Measurements from ENCODE around the gene DISP2. TPM values are rescaled to one million over a fixed set of nuclear protein-coding genes. Genes with fewer than 3 reads are reported as not detected.

DISP2 gene
- total RNA-seq, 1 experiment from 2014 or later = 4.6 TPM

- no peaks in the 10 kb centered on the region for H3K9me3 Mint-ChIP-seq (ENCODE audit: unreplicated experiment)
- ChIA-PET POLR2A (interaction anchor here (0.8 kb wide), 1 partner anchor 11 kb away, joined by 3 read pairs; no protein-coding TSS in a partner anchor), CTCF (interaction anchor here (1.9 to 3.2 kb wide), 3 partner anchors 11 to 48 kb away, joined by 4 to 16 read pairs (median 6); no protein-coding TSS in a partner anchor)
- intact Hi-C loops (cut with micrococcal nuclease; ENCODE audit: unreplicated experiment) = no loop called here
- H3K4me1 Mint-ChIP-seq (ENCODE audit: low read depth, unreplicated experiment) = peaks cover 9% of the 10 kb centered on the region
- no peak for TF ChIP-seq CTCF (IDR thresholded peaks at IDR 0.05; ENCODE audit: insufficient read depth in 1 of 2, low read depth in 1 of 2, low read length in 1 of 2, severe bottlenecking in 1 of 2, unreplicated experiment in 1 of 2)
- BruUV-seq (replicated peaks) = no TSS peak
- no peak for DNase-seq
- Histone ChIP-seq H3K27me3 (replicated peaks; ENCODE audit: control insufficient read depth, insufficient read depth, low read length) (no peaks in the 10 kb centered on the region), H3K4me1 (peaks cover 10% of the 10 kb centered on the region), H3K9me3 (no peaks in the 10 kb centered on the region), H3K36me3 (ENCODE audit: control insufficient read depth, insufficient read depth, low read length) (peaks cover 1% of the 10 kb centered on the region; the same call in 1 of the 2 replicates), H3K4me3 (ENCODE audit: low read depth, low read length) (no peak overlapping the region)
- peaks cover 6% of the 10 kb centered on the region for H3K36me3 Mint-ChIP-seq (ENCODE audit: insufficient read depth, unreplicated experiment)
- no peak overlapping the region for H3K4me3 Mint-ChIP-seq (ENCODE audit: unreplicated experiment)
- H3K27ac Mint-ChIP-seq (ENCODE audit: unreplicated experiment) = no peak overlapping the region
- no peaks in the 10 kb centered on the region for H3K27me3 Mint-ChIP-seq (ENCODE audit: insufficient read depth, unreplicated experiment)
Observed at GRCh38 chr15:40327457-40327856, 30.6 kb upstream of the DISP2 start.

GRCh38 chr15:40328176-40328575, 29.8 kb upstream of the DISP2 start:
- no peak for TF ChIP-seq CTCF (IDR thresholded peaks at IDR 0.05; ENCODE audit: insufficient read depth in 1 of 2, low read depth in 1 of 2, low read length in 1 of 2, severe bottlenecking in 1 of 2, unreplicated experiment in 1 of 2)
- Histone ChIP-seq H3K4me1 (peaks cover 10% of the 10 kb centered on the region), H3K36me3 (ENCODE audit: control insufficient read depth, insufficient read depth, low read length) (peaks cover 1% of the 10 kb centered on the region; the same call in 1 of the 2 replicates), H3K9me3 (no peaks in the 10 kb centered on the region), H3K4me3 (ENCODE audit: low read depth, low read length) (no peak overlapping the region), H3K27me3 (replicated peaks; ENCODE audit: control insufficient read depth, insufficient read depth, low read length) (no peaks in the 10 kb centered on the region)
- Mint-ChIP-seq H3K36me3 (ENCODE audit: insufficient read depth, unreplicated experiment) (peaks cover 6% of the 10 kb centered on the region), H3K27me3 (ENCODE audit: insufficient read depth, unreplicated experiment) (no peaks in the 10 kb centered on the region), H3K4me1 (ENCODE audit: low read depth, unreplicated experiment) (peaks cover 9% of the 10 kb centered on the region), H3K27ac (ENCODE audit: unreplicated experiment) (no peak overlapping the region), H3K9me3 (ENCODE audit: unreplicated experiment) (no peaks in the 10 kb centered on the region), H3K4me3 (ENCODE audit: unreplicated experiment) (no peak overlapping the region)
- ChIA-PET POLR2A (interaction anchor here (0.8 kb wide), 1 partner anchor 10 kb away, joined by 3 read pairs; no protein-coding TSS in a partner anchor), CTCF (interaction anchor here (0.6 to 3.2 kb wide), 6 partner anchors 8 to 53 kb away, joined by 3 to 16 read pairs (median 4); no protein-coding TSS in a partner anchor)
- no peak for DNase-seq
- BruUV-seq (replicated peaks) = no TSS peak
- intact Hi-C loops (cut with micrococcal nuclease; ENCODE audit: unreplicated experiment) = no loop called here

- Mint-ChIP-seq H3K9me3 (ENCODE audit: unreplicated experiment) (no peaks in the 10 kb centered on the region), H3K27ac (ENCODE audit: unreplicated experiment) (no peak overlapping the region)
- TF ChIP-seq CTCF (IDR thresholded peaks at IDR 0.05; ENCODE audit: insufficient read depth in 1 of 2, low read depth in 1 of 2, low read length in 1 of 2, severe bottlenecking in 1 of 2, unreplicated experiment in 1 of 2) = no peak
Observed at GRCh38 chr15:40328751-40329150, 29.3 kb upstream of the DISP2 start.

More at GRCh38 chr15:40328751-40329150, 29.3 kb upstream of the DISP2 start:
- H3K4me1 Mint-ChIP-seq (ENCODE audit: low read depth, unreplicated experiment) = peaks cover 9% of the 10 kb centered on the region
- no peaks in the 10 kb centered on the region for H3K27me3 Mint-ChIP-seq (ENCODE audit: insufficient read depth, unreplicated experiment)
- H3K4me3 Mint-ChIP-seq (ENCODE audit: unreplicated experiment) = no peak overlapping the region
- H3K9me3 ChIP-seq = no peaks in the 10 kb centered on the region
- POLR2A ChIA-PET = no interaction called here
- H3K4me1 ChIP-seq = peaks cover 10% of the 10 kb centered on the region
- intact Hi-C loops (cut with micrococcal nuclease; ENCODE audit: unreplicated experiment) = no loop called here
- CTCF ChIA-PET = interaction anchor here (0.6 to 3.2 kb wide), 7 partner anchors 9 to 54 kb away, joined by 3 to 16 read pairs (median 4); no protein-coding TSS in a partner anchor
- H3K4me3 ChIP-seq (ENCODE audit: low read depth, low read length) = no peak overlapping the region
- peaks cover 1% of the 10 kb centered on the region; the same call in 1 of the 2 replicates for H3K36me3 ChIP-seq (ENCODE audit: control insufficient read depth, insufficient read depth, low read length)
- peaks cover 6% of the 10 kb centered on the region for H3K36me3 Mint-ChIP-seq (ENCODE audit: insufficient read depth, unreplicated experiment)
- no TSS peak for BruUV-seq (replicated peaks)
- H3K27me3 ChIP-seq (replicated peaks; ENCODE audit: control insufficient read depth, insufficient read depth, low read length) = no peaks in the 10 kb centered on the region
- DNase-seq = no peak
